ENCODE data around the gene PKP3. TPM values are rescaled to one million over a fixed set of nuclear protein-coding genes. Genes with fewer than 3 reads are reported as not detected.

PKP3 gene
- total and polyA plus RNA-seq, 8 donors: 26.3 to 356 (median 80.8) TPM

- no peak overlapping the region for H3K27ac ChIP-seq
- no peaks in the 10 kb centered on the region for H3K36me3 ChIP-seq
- H3K9me3 ChIP-seq: no peaks in the 10 kb centered on the region
- DNase-seq: no peak
- 85 to 91% (median 88%) methylated on average over 20 to 23 of the region's 23 CpGs for WGBS, 5 donors
- intact Hi-C loops (cut with DNase I; ENCODE audit: low total_unique reads): no loop called here
- peaks cover 8 to 27% (median 24%) of the 10 kb centered on the region in 4 donors for H3K4me1 ChIP-seq
- no peak overlapping the region for H3K4me3 ChIP-seq
- peaks cover 0 to 66% (median 7%) of the 10 kb centered on the region in 3 donors for H3K27me3 ChIP-seq
- TF ChIP-seq CTCF (IDR thresholded peaks at IDR 0.05) (no peak), POLR2AphosphoS5 (IDR thresholded peaks at IDR 0.05) (no peak), EP300 (IDR thresholded peaks at IDR 0.05) (no peak), POLR2A (IDR thresholded peaks at IDR 0.05) (no peak)
Observed at GRCh38 chr11:439315-440064, 45.5 kb downstream of the PKP3 start.

- 84 to 94% (median 92%) methylated on average over 17 to 27 of the region's 27 CpGs for WGBS, 5 donors
- Histone ChIP-seq H3K27ac (no peak overlapping the region), H3K27me3 (peaks cover 0 to 66% (median 7%) of the 10 kb centered on the region in 3 donors)
Observed at GRCh38 chr11:440065-441042, 46.3 kb downstream of the PKP3 start.

GRCh38 chr11:441043-441417, 47.0 kb downstream of the PKP3 start:
- Histone ChIP-seq H3K9me3 (no peaks in the 10 kb centered on the region), H3K27ac (no peak overlapping the region), H3K27me3 (peaks cover 0 to 66% (median 7%) of the 10 kb centered on the region in 3 donors), H3K36me3 (no peaks in the 10 kb centered on the region), H3K4me1 (peaks cover 8 to 29% (median 25%) of the 10 kb centered on the region in 4 donors), H3K4me3 (peak overlapping the region; percentile 42 to 59 (median 48))
- TF ChIP-seq CTCF (IDR thresholded peaks at IDR 0.05) (no peak), POLR2AphosphoS5 (IDR thresholded peaks at IDR 0.05) (no peak), POLR2A (IDR thresholded peaks at IDR 0.05) (no peak), EP300 (IDR thresholded peaks at IDR 0.05) (no peak)
- WGBS, 5 donors: 39 to 76% (median 48%) methylated on average over 8 to 13 of the region's 13 CpGs
- intact Hi-C loops (cut with DNase I; ENCODE audit: low total_unique reads): no loop called here
- DNase-seq: no peak

More at GRCh38 chr11:440065-441042, 46.3 kb downstream of the PKP3 start:
- Histone ChIP-seq H3K4me3 (peak overlapping the region in 2 of 4 donors; percentile 42 to 59), H3K36me3 (no peaks in the 10 kb centered on the region), H3K9me3 (no peaks in the 10 kb centered on the region), H3K4me1 (peaks cover 8 to 29% (median 25%) of the 10 kb centered on the region in 4 donors)
- no peak for DNase-seq
- TF ChIP-seq POLR2A (IDR thresholded peaks at IDR 0.05) (no peak), EP300 (IDR thresholded peaks at IDR 0.05) (no peak), POLR2AphosphoS5 (IDR thresholded peaks at IDR 0.05) (no peak), CTCF (IDR thresholded peaks at IDR 0.05) (no peak)
- intact Hi-C loops (cut with DNase I; ENCODE audit: low total_unique reads): no loop called here

Measured in stomach (tissue), 9 donors.